AG08395 (cell line): Measurements from ENCODE around the gene ORM1.
"Not testable (repeated sequence)": the region's sequence is repeated elsewhere in the genome, so short reads cannot be mapped to it uniquely, and the experiment has no call there.

Experiments
- DNase-seq: peaks from one replicate; pipeline ENCODE4 v3.0.0; 2012; ENCODE audit warnings: mixed read lengths, low spot score

ORM1 gene

DNA sequence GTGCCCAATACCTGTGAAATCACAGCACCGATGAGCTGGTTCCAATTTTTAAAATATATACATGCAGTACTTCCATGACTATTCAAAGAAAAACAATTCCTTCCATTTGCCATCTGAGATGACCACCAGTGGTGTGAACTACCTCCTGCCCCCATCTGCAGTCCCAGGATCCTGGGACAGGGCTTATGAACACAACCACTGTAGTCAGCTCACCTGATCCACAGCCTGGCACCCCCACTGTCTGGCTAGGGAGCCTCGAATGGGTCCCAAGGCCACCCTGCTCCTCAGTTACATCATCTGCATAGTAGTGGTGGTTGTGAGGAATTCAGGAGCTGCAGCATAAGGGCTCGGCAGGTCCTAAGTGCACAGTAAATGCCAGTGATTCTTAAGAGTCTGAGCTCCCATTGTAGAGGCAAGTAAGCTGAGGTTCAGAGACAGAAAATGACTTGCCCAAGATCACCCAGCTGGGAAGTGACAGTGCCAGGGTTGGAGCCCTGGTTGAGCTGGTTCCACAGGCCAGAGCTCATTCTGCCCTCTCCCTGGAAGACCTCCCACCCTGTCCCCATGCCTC, 2.9 kb downstream of the ORM1 start:
- not testable (repeated sequence) for DNase-seq

GRCh38 chr9:114327749-114328148, 4.9 kb downstream of the ORM1 start:
- no peak for DNase-seq

DNA sequence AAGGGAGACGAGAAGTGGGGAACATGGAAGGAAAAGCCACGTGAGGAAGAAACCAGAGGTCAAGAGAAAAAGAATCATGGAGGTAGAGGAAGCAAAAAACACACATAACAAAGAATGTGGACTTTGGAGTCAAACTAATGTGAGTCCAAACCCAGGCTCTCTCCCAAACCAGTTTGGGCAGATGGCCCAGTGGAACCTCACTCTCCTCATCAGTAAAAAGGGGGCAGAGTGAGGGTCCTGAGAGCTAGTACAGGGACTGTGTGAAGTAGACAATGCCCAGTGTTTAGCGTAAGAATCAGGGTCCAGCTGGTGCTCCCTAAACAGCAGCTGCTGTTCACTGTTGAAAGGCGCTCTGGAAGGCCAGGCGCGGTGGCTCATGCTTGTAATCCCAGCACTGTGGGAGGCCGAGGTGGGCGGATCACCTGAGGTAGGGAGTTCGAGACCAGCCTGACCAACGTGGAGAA, 5.5 kb downstream of the ORM1 start:
- not testable (repeated sequence) for DNase-seq

- DNase-seq: not testable (repeated sequence)
These were observed 6.2 kb downstream of the ORM1 start for GRCh38 chr9:114328937-114329624.

GRCh38 chr9:114329625-114330022, 6.7 kb downstream of the ORM1 start, which contains the start of gene ORM2:
TSS of gene ORM2 (plus strand) at chr9:114329869. CDS start at chr9:114329905, 36 bp downstream.
- DNase-seq: not testable (repeated sequence)

DNA sequence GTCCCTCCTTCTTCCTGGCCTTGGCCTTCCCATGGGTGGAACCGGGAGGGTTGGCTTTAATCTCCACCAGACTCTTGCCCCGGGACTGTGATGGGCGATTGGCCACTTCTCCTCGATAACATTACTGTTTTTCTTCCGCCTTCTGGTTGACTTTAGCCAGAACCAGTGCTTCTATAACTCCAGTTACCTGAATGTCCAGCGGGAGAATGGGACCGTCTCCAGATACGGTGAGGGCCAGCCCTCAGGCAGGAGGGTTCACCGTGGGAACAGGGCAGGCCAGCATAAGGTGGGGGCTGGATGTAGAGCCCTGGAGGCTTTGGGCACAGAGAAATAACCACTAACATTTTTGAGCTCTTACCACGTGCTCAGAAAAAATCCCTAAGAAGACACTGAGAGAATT, 7.7 kb downstream of the ORM1 start:
- DNase-seq: no peak

GRCh38 chr9:114331229-114332195, 8.6 kb downstream of the ORM1 start:
- not testable (repeated sequence) for DNase-seq

DNA sequence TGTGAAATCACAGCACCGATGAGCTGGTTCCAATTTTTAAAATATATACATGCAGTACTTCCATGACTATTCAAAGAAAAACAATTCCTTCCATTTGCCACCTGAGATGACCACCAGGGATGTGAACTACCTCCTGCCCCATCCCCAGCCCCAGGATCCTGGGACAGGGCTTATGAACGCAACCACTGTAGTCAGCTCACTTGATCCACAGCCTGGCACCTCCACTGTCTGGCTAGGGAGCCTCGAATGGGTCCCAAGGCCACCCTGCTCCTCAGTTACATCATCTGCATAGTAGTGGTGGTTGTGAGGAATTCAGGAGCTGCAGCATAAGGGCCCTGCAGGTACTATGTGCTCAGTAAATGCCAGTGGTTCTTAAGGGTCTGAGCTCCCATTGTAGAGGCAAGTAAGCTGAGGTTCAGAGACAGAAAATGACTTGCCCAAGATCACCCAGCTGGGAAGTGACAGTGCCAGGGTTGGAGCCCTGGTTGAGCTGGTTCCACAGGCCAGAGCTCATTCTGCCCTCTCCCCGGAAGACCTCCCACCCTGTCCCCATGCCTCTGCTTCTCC, 9.7 kb downstream of the ORM1 start:
- not testable (repeated sequence) for DNase-seq

GRCh38 chr9:114333718-114334117, 10.8 kb downstream of the ORM1 start:
- not testable (repeated sequence) for DNase-seq

DNA sequence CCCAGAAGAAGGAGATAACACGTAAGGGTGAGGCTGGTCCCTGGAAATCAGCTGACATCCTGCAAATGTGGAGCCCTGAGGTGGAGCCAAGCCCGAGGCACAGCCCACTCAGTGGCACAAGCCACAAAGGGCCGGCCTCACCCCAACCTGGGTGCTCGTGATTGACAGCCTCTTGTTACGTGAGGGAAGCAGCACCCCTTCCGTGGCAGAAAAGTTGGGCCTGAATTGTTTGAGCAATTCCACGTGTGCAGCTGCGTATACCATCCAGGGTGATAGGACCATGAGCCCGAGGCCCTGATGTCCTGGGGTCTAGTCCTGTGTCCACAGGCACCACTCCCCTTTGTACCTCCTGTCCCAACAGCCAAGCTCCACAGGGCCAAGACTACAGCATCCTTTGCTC, 11.6 kb downstream of the ORM1 start:
- no peak for DNase-seq

DNA sequence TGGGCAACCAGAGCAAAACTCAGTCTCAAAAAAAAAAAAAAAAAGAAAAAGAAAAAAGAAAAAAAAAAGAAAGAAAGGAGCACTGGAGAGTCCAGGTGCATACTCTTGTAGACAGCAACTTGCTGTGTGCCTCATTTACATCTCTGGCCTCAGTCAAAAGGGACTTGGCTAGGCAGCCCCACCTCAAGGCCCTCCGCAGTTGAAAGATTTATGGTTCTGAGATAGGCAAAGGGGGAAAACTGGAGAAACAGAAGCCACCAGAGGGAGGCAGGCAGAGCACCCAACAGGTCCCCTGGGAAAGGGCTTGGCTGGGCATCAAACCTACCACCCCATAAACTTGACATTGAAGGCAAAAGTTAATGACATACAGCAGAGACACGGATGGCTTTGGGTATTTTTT, 12.8 kb downstream of the ORM1 start:
- DNase-seq: no peak

DNA sequence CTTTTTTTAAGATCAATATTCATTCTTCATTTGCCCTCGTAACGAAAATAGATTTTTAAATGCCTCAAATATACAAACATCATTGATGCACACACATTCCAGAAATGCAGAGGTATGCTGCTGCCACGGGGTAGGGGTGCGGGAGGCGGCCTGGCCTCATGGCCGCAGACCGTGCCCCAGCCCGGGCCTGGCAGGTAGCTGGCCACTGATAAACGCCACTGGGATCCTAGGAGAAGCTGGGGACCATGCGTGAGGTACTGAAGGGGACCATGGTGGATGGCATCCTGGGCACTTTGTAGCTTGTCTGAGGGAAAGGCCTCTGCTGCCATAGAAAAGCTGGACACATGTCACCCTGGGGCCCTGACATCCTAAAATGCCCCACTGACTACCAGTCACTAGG, 13.3 kb downstream of the ORM1 start:
- DNase-seq: no peak

- no peak for DNase-seq
These were observed 13.9 kb downstream of the ORM1 start for GRCh38 chr9:114336699-114337395.

GRCh38 chr9:114338187-114338586, 15.3 kb downstream of the ORM1 start:
- DNase-seq: no peak

DNA sequence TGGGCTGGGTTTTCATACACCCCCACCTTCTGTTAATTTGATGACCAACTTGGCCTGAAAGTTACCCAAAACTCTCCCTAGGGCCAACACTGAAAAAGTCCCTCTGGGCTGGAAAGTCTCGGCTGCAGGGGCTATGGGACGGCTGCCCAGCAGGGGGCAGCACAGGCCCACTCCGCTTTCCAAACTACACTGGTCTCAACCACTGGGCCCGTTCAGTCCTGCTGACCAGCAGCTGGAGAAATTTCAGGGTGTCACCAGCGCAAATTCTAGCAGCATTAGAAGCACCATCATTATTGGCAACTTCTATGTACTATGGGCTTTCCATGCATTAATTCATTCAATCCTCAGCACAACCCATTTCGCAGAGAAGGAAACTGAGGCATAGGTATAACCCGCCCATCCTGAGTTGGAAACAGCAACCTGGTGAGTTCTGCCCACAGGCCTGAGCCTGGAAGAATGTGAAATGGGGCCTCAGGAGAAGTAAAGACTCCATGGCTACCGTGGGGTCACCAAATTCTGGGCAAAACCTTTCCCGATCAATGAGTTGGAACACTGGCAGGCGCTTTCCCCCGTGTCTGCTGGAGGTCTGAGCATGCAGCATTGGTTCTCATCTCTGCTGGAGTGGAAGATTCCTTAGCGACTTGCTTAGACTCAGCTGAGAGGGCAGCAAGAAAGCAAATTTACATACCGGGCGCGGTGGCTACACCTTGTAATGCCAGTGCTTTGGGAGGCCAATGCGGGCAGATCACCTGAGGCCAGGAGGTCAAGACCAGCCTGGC, 16.4 kb downstream of the ORM1 start:
- peak; percentile 86 for DNase-seq

- no peak for DNase-seq
These were observed 18.4 kb downstream of the ORM1 start for GRCh38 chr9:114341152-114341830.

GRCh38 chr9:114341991-114342390, 19.1 kb downstream of the ORM1 start:
- no peak for DNase-seq

GRCh38 chr9:114342755-114343440, 20.0 kb downstream of the ORM1 start:
- no peak for DNase-seq

GRCh38 chr9:114343471-114344187, 20.7 kb downstream of the ORM1 start:
- no peak for DNase-seq
